HCT116 (cell line): ENCODE data around the gene CLDN1.

Experiments used
- CEBPB ChIP-seq: IDR thresholded peaks from 2 replicates; pipeline ENCODE4 v1.6.1; 2012; ENCODE audit warnings: low read depth
- EZH2 ChIP-seq: fragments of 200-600 bp; sonication (generic); IDR thresholded peaks from 2 replicates; pipeline ENCODE4 v1.6.1; 2017; ENCODE audit warnings: antibody characterized with exemption, mixed run types
- JUND ChIP-seq: IDR thresholded peaks from 2 replicates; pipeline ENCODE4 v1.6.1; 2012
- POLR2A ChIP-seq: IDR thresholded peaks from 2 replicates; pipeline ENCODE4 v1.7.0; 2011; ENCODE audit warnings: borderline replicate concordance; ENCODE audit not compliant: insufficient read depth, insufficient read length; ENCODE audit errors: extremely low read depth
- POLR2AphosphoS5 ChIP-seq: IDR thresholded peaks from 2 replicates; pipeline ENCODE4 v1.6.1; 2011; ENCODE audit warnings: mild to moderate bottlenecking, low read depth, low read length, moderate library complexity
- TF ChIP-seq, protein P1 (sequence below), 3 experiments: fragments of 200-600 bp in 1 of 3; sonication (generic) in 1 of 3; IDR thresholded peaks in 2 of 3; conservative IDR thresholded peaks in 1 of 3; 2 replicates each; pipeline ENCODE4 v1.5.1; 2012 to 2017; ENCODE audit warnings: low read depth in 2 of 3, low read length in 2 of 3, antibody characterized with exemption in 1 of 3, borderline replicate concordance in 1 of 3, control low read depth in 1 of 3, mild to moderate bottlenecking in 1 of 3, mixed read lengths in 1 of 3, mixed run types in 1 of 3, moderate library complexity in 1 of 3; ENCODE audit not compliant: insufficient read depth in 1 of 3
- TF ChIP-seq, protein P2 (sequence below): IDR thresholded peaks from 2 replicates; pipeline ENCODE4 v1.6.1; 2012

- TF ChIP-seq POLR2AphosphoS5 (no peak), JUND (no peak), CEBPB (no peak), POLR2A (no peak), EZH2 (no peak)
- TF ChIP-seq, protein P1, sequence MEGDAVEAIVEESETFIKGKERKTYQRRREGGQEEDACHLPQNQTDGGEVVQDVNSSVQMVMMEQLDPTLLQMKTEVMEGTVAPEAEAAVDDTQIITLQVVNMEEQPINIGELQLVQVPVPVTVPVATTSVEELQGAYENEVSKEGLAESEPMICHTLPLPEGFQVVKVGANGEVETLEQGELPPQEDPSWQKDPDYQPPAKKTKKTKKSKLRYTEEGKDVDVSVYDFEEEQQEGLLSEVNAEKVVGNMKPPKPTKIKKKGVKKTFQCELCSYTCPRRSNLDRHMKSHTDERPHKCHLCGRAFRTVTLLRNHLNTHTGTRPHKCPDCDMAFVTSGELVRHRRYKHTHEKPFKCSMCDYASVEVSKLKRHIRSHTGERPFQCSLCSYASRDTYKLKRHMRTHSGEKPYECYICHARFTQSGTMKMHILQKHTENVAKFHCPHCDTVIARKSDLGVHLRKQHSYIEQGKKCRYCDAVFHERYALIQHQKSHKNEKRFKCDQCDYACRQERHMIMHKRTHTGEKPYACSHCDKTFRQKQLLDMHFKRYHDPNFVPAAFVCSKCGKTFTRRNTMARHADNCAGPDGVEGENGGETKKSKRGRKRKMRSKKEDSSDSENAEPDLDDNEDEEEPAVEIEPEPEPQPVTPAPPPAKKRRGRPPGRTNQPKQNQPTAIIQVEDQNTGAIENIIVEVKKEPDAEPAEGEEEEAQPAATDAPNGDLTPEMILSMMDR (IDR thresholded peaks at IDR 0.05 in 2 of 3, conservative IDR thresholded peaks at IDR 0.05 in 1 of 3; ENCODE audit: borderline replicate concordance in 1 of 3, insufficient read depth in 1 of 3, low read depth in 2 of 3, low read length in 2 of 3): no peak
- TF ChIP-seq, protein P2, sequence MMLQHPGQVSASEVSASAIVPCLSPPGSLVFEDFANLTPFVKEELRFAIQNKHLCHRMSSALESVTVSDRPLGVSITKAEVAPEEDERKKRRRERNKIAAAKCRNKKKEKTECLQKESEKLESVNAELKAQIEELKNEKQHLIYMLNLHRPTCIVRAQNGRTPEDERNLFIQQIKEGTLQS: no peak
Observed at GRCh38 chr3:190336516-190337189, 14.4 kb upstream of the CLDN1 start.
